HCT116 (cell line): ENCODE measurements around the gene KSR1.

ENCODE experiments used
- CEBPB ChIP-seq: IDR thresholded peaks from 2 replicates; pipeline ENCODE4 v1.6.1; 2012; ENCODE audit warnings: low read depth
- POLR2A ChIP-seq: IDR thresholded peaks from 2 replicates; pipeline ENCODE4 v1.7.0; 2011; ENCODE audit warnings: borderline replicate concordance; ENCODE audit not compliant: insufficient read depth, insufficient read length; ENCODE audit errors: extremely low read depth
- SP1 ChIP-seq: IDR thresholded peaks from 2 replicates; pipeline ENCODE4 v1.6.1; 2012; ENCODE audit warnings: low read depth
- TF ChIP-seq, protein P1 (sequence below): IDR thresholded peaks from 2 replicates; pipeline ENCODE4 v1.6.1; 2012
- TF ChIP-seq, protein P2 (sequence below), 3 experiments: fragments of 200-600 bp in 1 of 3; sonication (generic) in 1 of 3; IDR thresholded peaks in 2 of 3; conservative IDR thresholded peaks in 1 of 3; 2 replicates each; pipeline ENCODE4 v1.5.1; 2012 to 2017; ENCODE audit warnings: low read depth in 2 of 3, low read length in 2 of 3, antibody characterized with exemption in 1 of 3, borderline replicate concordance in 1 of 3, control low read depth in 1 of 3, mild to moderate bottlenecking in 1 of 3, mixed read lengths in 1 of 3, mixed run types in 1 of 3, moderate library complexity in 1 of 3; ENCODE audit not compliant: insufficient read depth in 1 of 3

DNA sequence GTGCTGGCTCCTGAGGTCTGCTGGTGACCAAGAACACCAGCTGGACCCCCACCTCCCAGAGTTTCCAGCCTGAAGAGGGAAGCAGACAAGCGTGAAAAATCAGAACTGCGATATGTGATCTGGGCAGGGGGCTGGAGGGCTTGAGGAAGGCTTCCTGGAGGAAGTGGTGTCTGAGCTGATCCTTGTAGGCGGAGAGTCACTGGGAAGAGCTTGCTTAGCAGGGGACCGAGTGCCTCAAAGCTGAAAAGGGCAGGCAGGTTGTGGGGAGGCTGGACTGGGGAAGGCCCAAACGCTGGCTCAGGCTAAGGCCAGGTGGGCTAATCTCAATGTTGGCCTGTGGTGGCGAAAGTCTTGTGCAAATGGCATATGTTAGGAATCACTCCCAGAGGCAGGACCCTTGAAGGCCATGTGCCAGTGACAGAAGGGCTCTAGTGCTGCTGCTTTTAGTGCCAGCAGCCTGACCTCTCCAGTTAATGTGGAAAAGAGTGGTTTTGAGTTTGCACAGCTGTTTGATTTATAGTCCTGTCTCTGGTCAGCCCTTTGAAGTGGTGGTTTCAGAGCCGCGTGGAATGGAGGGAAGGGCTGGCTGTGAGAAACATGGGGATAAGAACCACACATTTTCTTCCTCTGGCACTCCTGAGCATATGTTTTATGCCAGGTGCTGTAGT lies 89.4 kb downstream of the KSR1 start:
- TF ChIP-seq, protein P1, sequence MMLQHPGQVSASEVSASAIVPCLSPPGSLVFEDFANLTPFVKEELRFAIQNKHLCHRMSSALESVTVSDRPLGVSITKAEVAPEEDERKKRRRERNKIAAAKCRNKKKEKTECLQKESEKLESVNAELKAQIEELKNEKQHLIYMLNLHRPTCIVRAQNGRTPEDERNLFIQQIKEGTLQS: no peak
- TF ChIP-seq CEBPB (no peak), POLR2A (no peak), SP1 (no peak)
- TF ChIP-seq, protein P2, sequence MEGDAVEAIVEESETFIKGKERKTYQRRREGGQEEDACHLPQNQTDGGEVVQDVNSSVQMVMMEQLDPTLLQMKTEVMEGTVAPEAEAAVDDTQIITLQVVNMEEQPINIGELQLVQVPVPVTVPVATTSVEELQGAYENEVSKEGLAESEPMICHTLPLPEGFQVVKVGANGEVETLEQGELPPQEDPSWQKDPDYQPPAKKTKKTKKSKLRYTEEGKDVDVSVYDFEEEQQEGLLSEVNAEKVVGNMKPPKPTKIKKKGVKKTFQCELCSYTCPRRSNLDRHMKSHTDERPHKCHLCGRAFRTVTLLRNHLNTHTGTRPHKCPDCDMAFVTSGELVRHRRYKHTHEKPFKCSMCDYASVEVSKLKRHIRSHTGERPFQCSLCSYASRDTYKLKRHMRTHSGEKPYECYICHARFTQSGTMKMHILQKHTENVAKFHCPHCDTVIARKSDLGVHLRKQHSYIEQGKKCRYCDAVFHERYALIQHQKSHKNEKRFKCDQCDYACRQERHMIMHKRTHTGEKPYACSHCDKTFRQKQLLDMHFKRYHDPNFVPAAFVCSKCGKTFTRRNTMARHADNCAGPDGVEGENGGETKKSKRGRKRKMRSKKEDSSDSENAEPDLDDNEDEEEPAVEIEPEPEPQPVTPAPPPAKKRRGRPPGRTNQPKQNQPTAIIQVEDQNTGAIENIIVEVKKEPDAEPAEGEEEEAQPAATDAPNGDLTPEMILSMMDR (IDR thresholded peaks at IDR 0.05 in 2 of 3, conservative IDR thresholded peaks at IDR 0.05 in 1 of 3; ENCODE audit: borderline replicate concordance in 1 of 3, insufficient read depth in 1 of 3, low read depth in 2 of 3, low read length in 2 of 3): no peak
